HepG2 (cell line): Measurements from ENCODE around the gene DIP2C. TPM values are rescaled to one million over a fixed set of nuclear protein-coding genes. Genes with fewer than 3 reads are reported as not detected.

Experiments
- ADNP ChIP-seq: sonication (generic); formaldehyde crosslinking; IDR thresholded peaks from 2 replicates; pipeline ENCODE4 v1.4.0; 2020; ENCODE audit warnings: missing genetic modification reagents
- HINFP ChIP-seq: sonication (generic); formaldehyde crosslinking; IDR thresholded peaks from 2 replicates; pipeline ENCODE4 v1.4.0; 2020; ENCODE audit warnings: low read depth, mild to moderate bottlenecking, missing genetic modification reagents
- IRF2 ChIP-seq: IDR thresholded peaks from 2 replicates; pipeline ENCODE4 v1.6.1; 2018; ENCODE audit warnings: missing genetic modification reagents, missing compliant biosample characterization
- KDM3A ChIP-seq: IDR thresholded peaks from 2 replicates; pipeline ENCODE4 v1.6.1; 2018; ENCODE audit warnings: low read depth, missing compliant biosample characterization
- MTERF4 ChIP-seq: sonication (generic); formaldehyde crosslinking; IDR thresholded peaks from 2 replicates; pipeline ENCODE4 v1.8.0; 2023; ENCODE audit warnings: mild to moderate bottlenecking, missing genetic modification reagents
- NFIB ChIP-seq: sonication (generic); formaldehyde crosslinking; IDR thresholded peaks from 2 replicates; pipeline ENCODE4 v1.9.0; 2021; ENCODE audit warnings: missing genetic modification reagents, mild to moderate bottlenecking, borderline replicate concordance
- REPIN1 ChIP-seq: sonication (generic); formaldehyde crosslinking; IDR thresholded peaks from 2 replicates; pipeline ENCODE4 v1.8.0; 2022; ENCODE audit warnings: missing genetic modification reagents, low read depth, mild to moderate bottlenecking, borderline replicate concordance
- SP140L ChIP-seq: sonication (generic); formaldehyde crosslinking; IDR thresholded peaks from 2 replicates; pipeline ENCODE4 v1.4.0; 2020; ENCODE audit warnings: missing genetic modification reagents, borderline replicate concordance
- STAT6 ChIP-seq: sonication (generic); formaldehyde crosslinking; IDR thresholded peaks from 2 replicates; pipeline ENCODE4 v1.4.0; 2020; ENCODE audit warnings: missing genetic modification reagents, mild to moderate bottlenecking, borderline replicate concordance
- TBX2 ChIP-seq: sonication (generic); formaldehyde crosslinking; IDR thresholded peaks from 2 replicates; pipeline ENCODE4 v1.5.0; 2020; ENCODE audit warnings: missing genetic modification reagents, mild to moderate bottlenecking, borderline replicate concordance
- U2AF1 ChIP-seq: fragments of 200-400 bp; formaldehyde crosslinking; optimal IDR thresholded peaks from 2 replicates; pipeline ENCODE3; 2017; ENCODE audit warnings: mild to moderate bottlenecking, low read depth, low read length
- XRCC5 ChIP-seq: fragments of 200-400 bp; formaldehyde crosslinking; optimal IDR thresholded peaks from 2 replicates; pipeline ENCODE3; 2017; ENCODE audit warnings: mild to moderate bottlenecking, low read length
- ZGPAT ChIP-seq: IDR thresholded peaks from 2 replicates; pipeline ENCODE4 v1.6.1; 2016; ENCODE audit warnings: mild to moderate bottlenecking
- ZNF160 ChIP-seq: sonication (generic); formaldehyde crosslinking; IDR thresholded peaks from 2 replicates; pipeline ENCODE4 v1.8.0; 2022; ENCODE audit warnings: mild to moderate bottlenecking, inconsistent platforms, missing genetic modification reagents
- ZNF382 ChIP-seq: sonication (generic); formaldehyde crosslinking; IDR thresholded peaks from 2 replicates; pipeline ENCODE4 v1.5.0; 2020; ENCODE audit warnings: missing genetic modification reagents, mild to moderate bottlenecking, borderline replicate concordance
- ZNF530 ChIP-seq: sonication (generic); formaldehyde crosslinking; IDR thresholded peaks from 2 replicates; pipeline ENCODE4 v1.5.0; 2020; ENCODE audit warnings: low read depth, mild to moderate bottlenecking, missing genetic modification reagents
- ZNF589 ChIP-seq: sonication (generic); formaldehyde crosslinking; conservative IDR thresholded peaks from 2 replicates; pipeline ENCODE4 v1.8.0; 2022; ENCODE audit warnings: mild to moderate bottlenecking, moderate library complexity, missing genetic modification reagents
- ZNF607 ChIP-seq: sonication (generic); formaldehyde crosslinking; IDR thresholded peaks from 2 replicates; pipeline ENCODE4 v1.5.1; 2020; ENCODE audit warnings: missing genetic modification reagents, mild to moderate bottlenecking, borderline replicate concordance
- ZNF615 ChIP-seq: sonication (generic); formaldehyde crosslinking; IDR thresholded peaks from 2 replicates; pipeline ENCODE4 v1.5.0; 2020; ENCODE audit warnings: mild to moderate bottlenecking, missing genetic modification reagents, borderline replicate concordance
- ZNF652 ChIP-seq: IDR thresholded peaks from 2 replicates; pipeline ENCODE4 v1.6.1; 2016; ENCODE audit warnings: low read depth, borderline replicate concordance
- ZNF782 ChIP-seq: sonication (generic); formaldehyde crosslinking; IDR thresholded peaks from 2 replicates; pipeline ENCODE4 v1.4.0; 2020; ENCODE audit warnings: missing genetic modification reagents, mild to moderate bottlenecking, borderline replicate concordance
- ZNF784 ChIP-seq: sonication (generic); formaldehyde crosslinking; IDR thresholded peaks from 2 replicates; pipeline ENCODE4 v1.5.1; 2020; ENCODE audit warnings: missing genetic modification reagents, mild to moderate bottlenecking, borderline replicate concordance
- ZNF83 ChIP-seq: sonication (generic); formaldehyde crosslinking; IDR thresholded peaks from 2 replicates; pipeline ENCODE4 v1.4.0; 2020; ENCODE audit warnings: missing genetic modification reagents, mild to moderate bottlenecking, borderline replicate concordance
- ZSCAN25 ChIP-seq: sonication (generic); formaldehyde crosslinking; IDR thresholded peaks from 2 replicates; pipeline ENCODE4 v1.8.0; 2022; ENCODE audit warnings: mild to moderate bottlenecking, missing genetic modification reagents
- polyA plus RNA-seq, 8 experiments: library from polyadenylated mRNA; depleted of rRNA in 3 of 8; stranded (reverse) in 7 of 8; unstranded in 1 of 8; fragments of >200 nt; fragmentation: Illumina TruSeq in 4 of 8; extraction: Trizol in 4 of 8; gene quantifications; 2 replicates each; pipeline versions ENCODE4 v1.2.1 to v1.2.3, GENCODE V29; 2011 to 2016; ENCODE audit warnings: low read depth in 4 of 8, missing spikeins in 1 of 8, mixed read lengths in 1 of 8; ENCODE audit not compliant: insufficient read depth in 1 of 8
- total RNA-seq, 5 experiments: library from RNA; depleted of rRNA; stranded (reverse); fragments of >200 nt; fragmentation: Illumina TruSeq; extraction: Trizol; gene quantifications; 2 replicates each; pipeline ENCODE4 v1.2.3, GENCODE V29; 2016; ENCODE audit warnings: low read depth in 1 of 5

The DIP2C gene
- total and polyA plus RNA-seq, 2 of the 13 experiments (the other 11 are each of a cell fraction or from before 2014, with no cell fraction given) = 2.2 to 2.7 TPM

GRCh38 chr10:712089-712488 is 22.6 kb upstream of the DIP2C start (continued):
- TF ChIP-seq ZGPAT (CRISPR knock-in tag) (peak; percentile 50; the same call in 1 of the 2 replicates), SP140L (CRISPR knock-in tag) (no peak), ZNF782 (CRISPR knock-in tag) (no peak), REPIN1 (CRISPR knock-in tag) (no peak), U2AF1 (no peak), ZNF607 (CRISPR knock-in tag) (no peak), ZNF382 (no peak), ZNF615 (CRISPR knock-in tag) (no peak), ZNF784 (peak; percentile 26; the same call in 1 of the 2 replicates), MTERF4 (CRISPR knock-in tag) (no peak), TBX2 (CRISPR knock-in tag) (no peak), KDM3A (CRISPR knock-in tag) (no peak), ZNF83 (CRISPR knock-in tag) (no peak), ZNF589 (no peak), ZNF160 (CRISPR knock-in tag) (no peak), ZNF530 (no peak), ZSCAN25 (CRISPR knock-in tag) (0 out of 2 replicates have a peak, but pooled peaks have one; percentile 20), HINFP (CRISPR knock-in tag) (no peak), ADNP (CRISPR knock-in tag) (0 out of 2 replicates have a peak, but pooled peaks have one; percentile 39), NFIB (CRISPR knock-in tag) (no peak), STAT6 (no peak), ZNF652 (CRISPR knock-in tag) (no peak), IRF2 (CRISPR knock-in tag) (0 out of 2 replicates have a peak, but pooled peaks have one; percentile 60), XRCC5 (no peak)
